Measurements from ENCODE around the gene CNDP1.

CNDP1 gene

DNA sequence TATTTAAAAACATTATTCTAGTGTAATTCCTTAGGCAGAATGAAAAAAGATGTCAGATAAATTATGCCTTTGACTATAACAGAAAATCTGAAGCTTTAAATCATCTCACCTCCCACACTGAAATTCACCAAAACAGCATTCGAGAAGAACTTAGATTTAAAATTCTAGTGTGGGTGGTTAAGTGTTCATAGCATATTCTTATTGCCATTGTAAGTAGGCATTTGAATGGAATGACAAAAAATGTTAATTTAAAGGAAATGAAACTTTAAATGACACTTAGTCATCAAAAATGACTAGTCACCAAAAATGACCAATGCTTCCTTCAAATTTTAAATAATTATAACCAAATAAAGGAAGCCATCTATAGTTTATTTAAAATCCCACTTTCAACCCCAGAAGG is 56.4 kb downstream of the CNDP1 start:
- Mint-ChIP-seq H3K27ac (no peak overlapping the region), H3K9me3 (no peaks in the 10 kb centered on the region), H3K4me3 (no peak overlapping the region), H3K4me1 (ENCODE audit: low read depth) (peaks cover 17% of the 10 kb centered on the region), H3K36me3 (ENCODE audit: low read depth) (peaks cover 18% of the 10 kb centered on the region), H3K27me3 (ENCODE audit: low read depth) (peaks cover 20% of the 10 kb centered on the region)

DNA sequence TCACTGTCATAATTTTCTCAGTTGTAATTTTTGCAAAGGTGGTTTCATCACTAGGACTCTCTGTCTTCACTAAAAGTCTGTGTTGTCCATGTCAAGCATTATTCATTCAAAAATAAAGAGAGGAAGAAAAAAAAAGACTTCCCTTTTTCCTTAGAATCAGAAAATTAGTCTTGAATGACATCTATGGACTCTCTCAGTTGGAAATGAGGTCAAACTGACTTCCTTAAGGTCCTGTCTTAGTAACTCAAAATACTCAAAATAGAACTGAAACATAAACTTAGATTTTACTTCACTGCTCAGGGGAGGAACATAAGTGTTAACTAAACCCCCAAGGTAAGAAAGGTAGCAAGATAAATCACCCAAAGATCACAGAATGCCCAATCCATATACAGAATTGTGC is 61.1 kb downstream of the CNDP1 start:
- peak overlapping the region; percentile 73 for H3K4me3 Mint-ChIP-seq
- peaks cover 28% of the 10 kb centered on the region for H3K4me1 Mint-ChIP-seq (ENCODE audit: low read depth)
- H3K36me3 Mint-ChIP-seq (ENCODE audit: low read depth), result peaks cover 24% of the 10 kb centered on the region
- H3K27ac Mint-ChIP-seq, result peak overlapping the region; percentile 66
- no peaks in the 10 kb centered on the region for H3K27me3 Mint-ChIP-seq (ENCODE audit: low read depth)
- H3K9me3 Mint-ChIP-seq, result no peaks in the 10 kb centered on the region

DNA sequence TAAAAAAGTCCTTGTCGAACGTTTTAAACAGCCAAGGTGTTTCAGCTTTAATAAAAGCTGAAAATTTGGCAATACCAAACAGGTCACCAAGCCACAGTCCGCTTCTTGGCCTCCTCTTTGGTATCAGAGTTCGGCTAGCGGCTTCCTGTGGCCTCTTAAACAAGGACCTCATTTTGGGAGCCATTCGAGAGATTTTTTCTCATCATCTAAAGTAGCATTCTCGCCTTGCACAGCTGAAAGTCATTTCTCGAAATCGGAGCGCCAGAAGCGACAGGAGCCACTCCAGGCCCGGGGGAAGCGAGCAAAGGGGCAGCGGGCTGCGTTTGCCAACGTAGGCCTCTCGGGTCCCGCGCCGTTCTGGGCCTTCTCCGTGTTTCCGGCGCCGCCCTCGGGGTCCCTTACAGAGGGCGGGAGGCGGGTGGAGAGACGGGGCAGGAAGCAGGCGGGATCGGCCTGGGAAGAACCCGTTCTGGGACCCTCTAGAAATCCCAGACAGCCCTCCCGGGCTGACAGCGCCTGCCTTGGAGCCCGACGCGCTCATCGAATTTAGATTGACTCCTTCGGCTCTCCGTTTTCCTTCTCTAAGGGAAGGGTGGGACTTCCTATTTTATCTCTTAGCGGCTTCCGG is 62.8 kb downstream of the CNDP1 start:
- H3K9me3 Mint-ChIP-seq, result no peaks in the 10 kb centered on the region
- peaks cover 29% of the 10 kb centered on the region for H3K36me3 Mint-ChIP-seq (ENCODE audit: low read depth)
- no peaks in the 10 kb centered on the region for H3K27me3 Mint-ChIP-seq (ENCODE audit: low read depth)
- H3K27ac Mint-ChIP-seq, result peak overlapping the region; percentile 98
- peak overlapping the region; percentile 94 for H3K4me3 Mint-ChIP-seq
- H3K4me1 Mint-ChIP-seq (ENCODE audit: low read depth), result peaks cover 30% of the 10 kb centered on the region

DNA sequence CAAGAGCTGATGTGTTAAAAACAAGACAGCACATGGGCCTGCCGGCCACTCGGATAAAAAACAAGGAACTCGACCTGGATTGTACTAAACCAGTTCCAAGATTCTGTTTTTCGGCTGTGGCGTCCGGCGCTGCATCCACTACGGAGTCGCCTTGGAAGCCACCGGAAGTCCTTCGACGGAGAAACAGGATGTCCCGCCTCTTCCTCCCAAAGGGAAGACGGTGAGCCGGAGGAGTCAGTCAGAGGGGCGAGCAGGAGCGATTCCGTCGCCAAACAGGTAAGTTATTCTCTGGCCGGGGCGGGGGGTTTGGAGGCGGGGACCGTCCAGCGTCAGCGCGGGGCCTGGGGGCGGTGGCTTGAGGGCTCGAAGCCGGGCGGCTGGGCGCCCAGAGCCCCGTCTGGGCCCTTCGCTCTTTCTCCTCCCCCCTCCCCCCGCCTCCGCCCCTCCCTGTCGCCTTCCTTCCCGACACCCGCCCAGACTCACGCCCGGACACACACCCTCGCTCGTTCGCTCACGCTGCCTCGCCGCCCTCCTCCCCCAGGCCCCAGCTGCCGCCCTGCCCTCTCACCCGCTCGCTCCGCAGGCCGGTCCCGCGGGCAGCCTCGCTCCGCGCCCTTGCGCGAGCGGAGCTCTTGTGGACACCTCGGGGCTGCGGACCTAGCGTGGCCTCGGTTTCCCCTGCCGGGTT is 63.5 kb downstream of the CNDP1 start, which contains the start of gene ZNF407:
Gene ZNF407 (plus strand): TSS at position 209 of the 688 bp plus-strand sequence. CDS start 33,150 bp downstream, outside the sequence.
- no peaks in the 10 kb centered on the region for H3K27me3 Mint-ChIP-seq (ENCODE audit: low read depth)
- H3K36me3 Mint-ChIP-seq (ENCODE audit: low read depth), result peaks cover 28% of the 10 kb centered on the region
- no peaks in the 10 kb centered on the region for H3K9me3 Mint-ChIP-seq
- H3K4me1 Mint-ChIP-seq (ENCODE audit: low read depth), result peaks cover 30% of the 10 kb centered on the region
- peak within 1 kb of the TSS; percentile 98 for H3K27ac Mint-ChIP-seq
- peak within 1 kb of the TSS; percentile 94 for H3K4me3 Mint-ChIP-seq

DNA sequence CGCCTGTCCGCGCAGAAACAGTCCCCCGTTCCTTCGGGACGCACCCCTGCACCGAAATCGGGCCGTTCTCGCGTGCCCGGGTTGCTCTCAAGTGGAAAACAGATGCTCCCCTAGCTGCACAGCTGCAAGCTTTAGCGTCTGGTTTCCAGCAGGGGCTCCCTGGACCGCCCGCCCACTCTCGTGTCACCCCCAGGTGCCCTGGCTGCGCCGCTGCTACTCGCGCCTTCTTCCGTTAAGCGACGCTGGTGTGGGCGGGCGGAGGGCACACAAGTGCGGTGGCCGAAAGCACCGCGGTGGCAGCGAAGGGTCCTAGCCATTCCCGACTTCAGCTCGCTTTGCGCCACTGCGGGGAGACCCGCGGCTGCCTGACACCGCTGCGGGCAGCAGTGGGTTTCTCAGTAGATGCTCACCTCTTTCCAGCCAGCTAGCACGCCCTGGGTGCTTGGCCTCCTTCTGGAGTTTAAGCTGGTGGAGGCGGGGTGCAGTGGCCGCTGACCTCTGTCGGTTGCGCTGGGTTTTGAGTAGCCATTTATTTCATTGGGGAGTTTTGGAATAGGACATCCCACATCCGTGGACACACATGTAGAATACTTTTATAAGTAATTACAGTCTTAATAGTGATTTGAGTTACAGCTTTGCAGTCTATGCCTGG is 64.2 kb downstream of the CNDP1 start:
- H3K27me3 Mint-ChIP-seq (ENCODE audit: low read depth), result no peaks in the 10 kb centered on the region
- no peaks in the 10 kb centered on the region for H3K9me3 Mint-ChIP-seq
- H3K27ac Mint-ChIP-seq, result peak overlapping the region; percentile 84
- H3K36me3 Mint-ChIP-seq (ENCODE audit: low read depth), result peaks cover 24% of the 10 kb centered on the region
- peaks cover 29% of the 10 kb centered on the region for H3K4me1 Mint-ChIP-seq (ENCODE audit: low read depth)
- H3K4me3 Mint-ChIP-seq, result peak overlapping the region; percentile 94

DNA sequence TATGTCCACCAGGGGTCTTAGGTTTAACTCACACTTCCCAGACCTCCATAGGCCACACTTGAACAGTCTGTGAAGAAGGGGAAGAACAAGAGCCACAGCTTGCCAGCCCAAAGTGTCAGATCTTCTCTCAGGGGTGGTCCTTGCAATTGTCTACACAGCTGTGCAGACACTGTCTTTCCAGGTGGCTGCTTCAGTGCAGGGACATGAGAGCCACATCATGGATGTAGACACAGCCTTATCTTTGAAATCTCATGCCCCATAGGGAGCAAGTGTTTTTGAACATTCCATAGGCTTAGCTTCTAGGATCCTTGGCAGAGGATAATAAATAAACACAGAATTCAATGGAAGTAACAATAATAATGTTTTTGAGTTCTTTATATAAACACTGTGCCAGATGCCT is 70.1 kb downstream of the CNDP1 start:
- no peak overlapping the region for H3K4me3 Mint-ChIP-seq
- H3K36me3 Mint-ChIP-seq (ENCODE audit: low read depth), result peaks cover 7% of the 10 kb centered on the region
- no peak overlapping the region for H3K27ac Mint-ChIP-seq
- no peaks in the 10 kb centered on the region for H3K27me3 Mint-ChIP-seq (ENCODE audit: low read depth)
- H3K9me3 Mint-ChIP-seq, result no peaks in the 10 kb centered on the region
- peaks cover 12% of the 10 kb centered on the region for H3K4me1 Mint-ChIP-seq (ENCODE audit: low read depth)

DNA sequence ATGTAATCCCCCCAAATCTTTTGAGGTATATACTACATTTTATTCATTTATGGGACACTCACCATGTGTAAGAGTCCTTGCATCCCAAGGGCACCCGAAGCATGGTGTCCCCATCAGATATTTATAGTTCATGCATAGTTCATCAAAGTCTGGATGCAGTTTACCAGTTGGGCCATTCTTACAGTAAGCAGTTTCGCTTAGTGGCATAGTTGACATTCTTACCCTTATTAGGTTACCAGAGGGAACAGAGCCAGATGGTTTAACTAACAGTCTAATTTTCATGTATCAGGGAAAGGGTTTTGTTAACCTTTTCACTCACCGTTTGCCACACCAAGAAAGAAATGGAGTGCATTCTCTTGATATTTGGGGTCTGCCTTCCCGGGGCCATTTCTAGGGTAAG is 70.5 kb downstream of the CNDP1 start:
- peaks cover 10% of the 10 kb centered on the region for H3K4me1 Mint-ChIP-seq (ENCODE audit: low read depth)
- H3K27me3 Mint-ChIP-seq (ENCODE audit: low read depth), result no peaks in the 10 kb centered on the region

DNA sequence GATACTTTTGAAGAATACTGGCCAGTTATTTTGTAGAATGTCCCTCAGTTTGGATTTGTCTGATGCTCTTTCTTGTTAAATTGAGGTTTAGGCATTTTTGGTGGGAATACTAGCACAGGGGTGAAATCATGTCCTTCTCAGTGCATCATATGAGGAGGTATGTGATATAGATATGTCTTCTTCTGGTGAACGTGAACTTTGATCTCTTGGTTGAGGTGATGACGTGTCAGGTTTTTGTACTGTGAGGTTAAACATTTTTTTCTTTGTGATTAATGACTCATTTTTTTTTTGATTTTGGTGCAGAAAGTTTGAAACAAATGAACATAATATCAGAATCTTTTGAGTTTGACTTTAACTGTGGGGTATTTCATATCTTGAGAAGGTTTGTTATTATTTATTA is 74.4 kb downstream of the CNDP1 start:
- Mint-ChIP-seq H3K27me3 (ENCODE audit: low read depth) (no peaks in the 10 kb centered on the region), H3K9me3 (no peaks in the 10 kb centered on the region), H3K36me3 (ENCODE audit: low read depth) (peaks cover 1% of the 10 kb centered on the region), H3K27ac (no peak overlapping the region), H3K4me3 (no peak overlapping the region), H3K4me1 (ENCODE audit: low read depth) (peaks cover 3% of the 10 kb centered on the region)

More for the DNA sequence above, 70.5 kb downstream of the CNDP1 start:
- no peak overlapping the region for H3K27ac Mint-ChIP-seq
- no peak overlapping the region for H3K4me3 Mint-ChIP-seq
- H3K36me3 Mint-ChIP-seq (ENCODE audit: low read depth), result peaks cover 7% of the 10 kb centered on the region
- H3K9me3 Mint-ChIP-seq, result no peaks in the 10 kb centered on the region

DNA sequence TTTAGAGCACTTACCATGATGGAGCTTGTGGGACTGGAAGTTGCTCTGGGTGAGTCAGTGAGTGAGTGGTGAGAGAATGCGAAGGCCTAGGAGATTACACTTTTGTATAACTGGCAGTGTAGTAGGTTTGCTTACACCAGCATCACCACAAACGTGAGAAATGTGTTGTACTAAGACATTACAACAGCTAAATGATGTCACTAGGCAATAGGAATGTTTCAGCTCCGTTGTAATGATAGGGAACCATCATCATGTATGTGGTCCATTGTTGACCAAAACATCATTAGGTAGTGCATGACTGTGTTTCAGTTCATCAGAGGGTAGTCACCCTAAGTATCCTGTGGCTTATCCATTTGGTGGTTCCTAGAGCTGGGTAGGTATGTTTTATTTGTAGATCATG is 75.2 kb downstream of the CNDP1 start:
- Mint-ChIP-seq H3K27me3 (ENCODE audit: low read depth) (no peaks in the 10 kb centered on the region), H3K27ac (no peak overlapping the region), H3K36me3 (ENCODE audit: low read depth) (peaks cover 1% of the 10 kb centered on the region), H3K4me3 (no peak overlapping the region), H3K9me3 (no peaks in the 10 kb centered on the region), H3K4me1 (ENCODE audit: low read depth) (peaks cover 3% of the 10 kb centered on the region)

DNA sequence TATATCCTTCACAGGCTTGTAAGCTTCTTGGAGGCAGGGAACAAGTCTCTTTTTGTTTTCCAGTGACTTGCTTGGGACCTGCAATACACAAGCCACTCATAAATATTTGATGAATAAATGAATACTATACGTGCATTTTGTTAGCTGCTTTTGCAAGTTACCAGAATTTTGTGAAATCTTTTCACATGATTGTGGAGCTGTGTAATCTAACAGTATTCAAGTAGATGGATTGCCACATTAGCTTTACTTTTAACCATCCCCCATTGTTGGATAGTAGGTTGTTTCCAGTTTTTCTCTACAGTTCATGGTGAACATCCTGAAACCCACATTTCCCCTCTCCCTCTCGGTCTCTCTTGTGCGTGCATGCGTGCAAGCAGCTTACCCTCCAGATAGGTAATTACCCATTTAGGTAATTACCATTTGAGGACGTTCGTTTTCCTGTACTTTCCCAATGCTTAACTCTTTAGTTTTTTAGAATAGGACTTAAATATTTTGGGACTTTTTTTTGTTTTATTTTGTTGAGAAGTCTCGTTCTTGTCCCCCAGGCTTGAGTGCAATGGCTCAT is 75.8 kb downstream of the CNDP1 start:
- no peak overlapping the region for H3K27ac Mint-ChIP-seq
- peaks cover 3% of the 10 kb centered on the region for H3K4me1 Mint-ChIP-seq (ENCODE audit: low read depth)
- peaks cover 1% of the 10 kb centered on the region for H3K36me3 Mint-ChIP-seq (ENCODE audit: low read depth)

DNA sequence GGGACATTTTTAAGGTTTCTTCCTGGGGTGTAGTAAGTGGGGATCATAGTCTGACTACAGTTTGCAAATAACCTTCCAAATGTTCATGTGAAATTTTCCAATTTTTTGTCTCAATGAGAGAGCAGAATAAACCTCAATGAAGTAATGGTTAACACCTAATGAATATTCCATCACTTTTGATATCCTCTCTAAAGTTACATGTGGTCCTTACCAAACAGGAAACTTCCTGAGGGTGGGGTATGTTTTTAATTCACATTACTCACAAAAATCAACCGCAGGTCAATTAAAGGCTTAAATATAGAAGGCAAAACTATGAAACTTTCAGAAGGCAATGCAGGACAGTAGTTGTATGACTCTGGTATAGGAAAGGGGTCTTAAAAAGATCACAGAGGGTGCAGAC is 76.6 kb downstream of the CNDP1 start:
- peaks cover 1% of the 10 kb centered on the region for H3K36me3 Mint-ChIP-seq (ENCODE audit: low read depth)
- H3K27ac Mint-ChIP-seq, result no peak overlapping the region
- H3K27me3 Mint-ChIP-seq (ENCODE audit: low read depth), result no peaks in the 10 kb centered on the region
- H3K9me3 Mint-ChIP-seq, result no peaks in the 10 kb centered on the region
- H3K4me3 Mint-ChIP-seq, result no peak overlapping the region
- peaks cover 3% of the 10 kb centered on the region for H3K4me1 Mint-ChIP-seq (ENCODE audit: low read depth)

More for the DNA sequence above, 75.8 kb downstream of the CNDP1 start:
- Mint-ChIP-seq H3K4me3 (no peak overlapping the region), H3K9me3 (no peaks in the 10 kb centered on the region), H3K27me3 (ENCODE audit: low read depth) (no peaks in the 10 kb centered on the region)

DNA sequence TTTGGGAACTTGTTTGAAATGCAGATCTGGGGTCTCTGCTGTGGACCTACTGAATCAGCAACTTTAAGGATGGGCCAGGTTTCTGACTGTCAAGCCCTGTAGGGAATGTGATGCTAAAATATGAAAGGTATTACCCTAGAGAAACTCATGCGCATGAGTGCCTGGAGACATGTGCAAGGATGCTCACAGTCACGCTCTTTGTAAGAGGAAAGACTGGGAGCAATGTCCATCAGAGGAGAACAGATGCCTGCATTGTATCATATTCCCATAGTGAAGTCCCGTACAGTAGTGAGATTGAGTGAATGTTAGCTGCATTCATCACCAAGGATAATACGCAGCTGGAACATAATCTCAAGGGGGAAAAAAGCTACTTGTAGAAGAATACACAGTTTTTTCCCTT is 77.5 kb downstream of the CNDP1 start:
- H3K36me3 Mint-ChIP-seq (ENCODE audit: low read depth), result peaks cover 1% of the 10 kb centered on the region
- H3K27ac Mint-ChIP-seq, result no peak overlapping the region
- no peak overlapping the region for H3K4me3 Mint-ChIP-seq
- H3K9me3 Mint-ChIP-seq, result no peaks in the 10 kb centered on the region
- no peaks in the 10 kb centered on the region for H3K27me3 Mint-ChIP-seq (ENCODE audit: low read depth)
- peaks cover 3% of the 10 kb centered on the region for H3K4me1 Mint-ChIP-seq (ENCODE audit: low read depth)

DNA sequence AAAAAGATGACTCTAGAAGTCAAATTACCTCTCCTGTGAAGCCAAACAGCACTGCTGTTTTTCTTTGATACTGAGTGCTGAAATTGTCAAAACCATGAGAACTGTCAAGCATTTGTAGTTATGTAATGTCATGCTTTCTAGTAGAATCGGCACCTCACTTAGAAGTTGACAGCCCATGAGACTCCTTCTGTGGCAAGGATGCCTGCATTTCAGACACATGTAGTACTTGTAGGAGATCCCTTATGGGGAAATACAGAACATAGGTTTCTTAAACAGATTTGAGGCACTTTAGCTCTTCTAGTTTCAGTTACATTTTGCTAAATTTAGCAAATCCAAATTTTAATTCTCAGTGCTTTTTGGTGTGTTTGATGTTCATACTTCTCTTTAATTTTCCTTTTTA is 79.1 kb downstream of the CNDP1 start:
- no peaks in the 10 kb centered on the region for H3K27me3 Mint-ChIP-seq (ENCODE audit: low read depth)
- peaks cover 1% of the 10 kb centered on the region for H3K36me3 Mint-ChIP-seq (ENCODE audit: low read depth)
- no peaks in the 10 kb centered on the region for H3K9me3 Mint-ChIP-seq
- H3K27ac Mint-ChIP-seq, result no peak overlapping the region
- H3K4me3 Mint-ChIP-seq, result no peak overlapping the region
- peaks cover 3% of the 10 kb centered on the region for H3K4me1 Mint-ChIP-seq (ENCODE audit: low read depth)

DNA sequence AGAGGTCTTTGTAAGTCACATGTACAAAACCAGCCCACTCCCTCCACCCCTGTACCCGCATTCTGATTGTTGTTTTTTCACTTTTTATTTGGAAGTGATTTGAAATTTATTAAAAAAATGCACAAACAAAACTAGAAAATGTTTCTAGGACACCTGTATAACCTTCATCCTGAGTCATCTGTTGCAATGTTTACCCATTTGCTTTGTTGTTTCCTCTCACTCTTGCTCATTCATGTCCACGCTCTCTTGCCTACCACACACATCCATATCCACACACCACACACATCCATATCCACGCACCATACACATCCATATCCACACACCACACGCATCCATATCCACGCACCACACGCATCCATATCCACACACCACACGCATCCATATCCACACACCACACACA is 82.2 kb downstream of the CNDP1 start:
- no peaks in the 10 kb centered on the region for H3K9me3 Mint-ChIP-seq
- H3K36me3 Mint-ChIP-seq (ENCODE audit: low read depth), result no peaks in the 10 kb centered on the region
- H3K4me1 Mint-ChIP-seq (ENCODE audit: low read depth), result no peaks in the 10 kb centered on the region
- no peak overlapping the region for H3K27ac Mint-ChIP-seq
- H3K27me3 Mint-ChIP-seq (ENCODE audit: low read depth), result no peaks in the 10 kb centered on the region
- H3K4me3 Mint-ChIP-seq, result no peak overlapping the region

DNA sequence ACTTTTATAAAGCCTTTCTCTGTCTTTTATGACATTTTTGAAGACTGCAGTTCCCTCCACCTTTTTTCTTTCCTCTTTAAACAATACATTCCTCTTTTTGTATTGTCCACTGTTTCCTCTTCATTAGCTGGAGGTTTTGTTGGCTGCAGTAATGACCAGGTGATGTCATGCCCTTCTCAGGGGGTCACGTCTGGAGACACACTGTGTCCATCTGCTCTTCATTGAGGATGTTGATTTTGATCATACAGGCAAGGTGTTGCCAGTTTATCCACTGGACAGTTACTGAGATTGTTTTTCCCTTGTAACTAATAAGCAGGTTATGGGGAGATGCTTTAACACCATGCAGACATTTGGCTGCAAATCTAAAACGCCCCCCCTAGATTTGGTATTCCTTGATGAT is 83.2 kb downstream of the CNDP1 start:
- Mint-ChIP-seq H3K27me3 (ENCODE audit: low read depth) (no peaks in the 10 kb centered on the region), H3K4me3 (no peak overlapping the region), H3K36me3 (ENCODE audit: low read depth) (no peaks in the 10 kb centered on the region), H3K4me1 (ENCODE audit: low read depth) (no peaks in the 10 kb centered on the region), H3K27ac (no peak overlapping the region), H3K9me3 (no peaks in the 10 kb centered on the region)

Data from T-helper 1 cell treated with Interleukin-12 subunit alpha and Interleukin-12 subunit beta and Interleukin-4 antibody, amounts not matched to agents 30 μg/mL and 1 μg/mL, for 36 hours (primary cell).